Bronchial epithelial cell (primary cell): ENCODE results near the gene SON. TPM values are rescaled to one million over a fixed set of nuclear protein-coding genes. Genes with fewer than 3 reads are reported as not detected.

Experiments used
- DNase-seq: peaks from one replicate; pipeline ENCODE4 v3.0.0-alpha.2; 2010; ENCODE audit warnings: low read depth
- FAIRE-seq: peaks from 2 replicates; lab custom pipeline; 2011; peaks lifted over from hg19 to GRCh38; lab: Jason Lieb, UNC
- H3K27me3 ChIP-seq: 2 replicates; pipeline ENCODE4 v1.5.1; 2011; ENCODE audit warnings: low read length; ENCODE audit not compliant: control insufficient read depth, insufficient read depth
- H3K36me3 ChIP-seq: 2 replicates; pipeline ENCODE4 v1.5.1; 2011; ENCODE audit warnings: low read length; ENCODE audit not compliant: control insufficient read depth, insufficient read depth
- H3K4me3 ChIP-seq: 2 replicates; pipeline ENCODE4 v1.5.1; 2011; ENCODE audit warnings: mild to moderate bottlenecking, low read depth, low read length, control low read depth
- CTCF ChIP-seq: IDR thresholded peaks from 2 replicates; pipeline ENCODE4 v1.5.1; 2011; ENCODE audit warnings: mild to moderate bottlenecking, moderate library complexity, low read length, control low read depth, inconsistent platforms; ENCODE audit not compliant: insufficient read depth, severe bottlenecking
- total RNA-seq: library from RNA; depleted of rRNA; stranded (reverse); fragments of >200 nt; gene quantifications from 2 replicates; pipeline ENCODE4 v1.2.1, GENCODE V29; 2014

The SON gene
- total RNA-seq, 1 donor from 2014 or later = 105 TPM

DNA sequence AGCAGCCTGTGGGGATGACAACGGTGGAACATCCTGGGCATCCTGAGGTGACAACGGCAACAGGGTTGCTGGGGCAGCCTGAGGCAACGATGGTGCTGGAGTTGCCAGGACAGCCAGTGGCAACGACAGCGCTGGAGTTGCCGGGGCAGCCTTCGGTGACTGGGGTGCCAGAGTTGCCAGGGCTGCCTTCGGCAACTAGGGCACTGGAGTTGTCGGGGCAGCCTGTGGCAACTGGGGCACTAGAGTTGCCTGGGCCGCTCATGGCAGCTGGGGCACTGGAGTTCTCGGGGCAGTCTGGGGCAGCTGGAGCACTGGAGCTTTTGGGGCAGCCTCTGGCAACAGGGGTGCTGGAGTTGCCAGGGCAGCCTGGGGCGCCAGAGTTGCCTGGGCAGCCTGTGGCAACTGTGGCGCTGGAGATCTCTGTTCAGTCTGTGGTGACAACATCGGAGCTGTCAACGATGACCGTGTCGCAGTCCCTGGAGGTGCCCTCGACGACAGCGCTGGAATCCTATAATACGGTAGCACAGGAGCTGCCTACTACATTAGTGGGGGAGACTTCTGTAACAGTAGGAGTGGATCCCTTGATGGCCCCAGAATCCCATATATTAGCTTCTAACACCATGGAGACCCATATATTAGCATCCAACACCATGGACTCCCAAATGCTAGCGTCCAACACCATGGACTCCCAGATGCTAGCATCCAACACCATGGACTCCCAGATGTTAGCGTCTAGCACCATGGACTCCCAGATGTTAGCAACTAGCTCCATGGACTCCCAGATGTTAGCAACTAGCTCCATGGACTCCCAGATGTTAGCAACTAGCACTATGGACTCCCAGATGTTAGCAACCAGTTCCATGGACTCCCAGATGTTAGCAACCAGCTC lies 8.2 kb downstream of the SON start:
- DNase-seq (no peak), FAIRE-seq (no peak)
- Histone ChIP-seq H3K27me3 (no peaks in the 10 kb centered on the region), H3K4me3 (no peak overlapping the region), H3K36me3 (peaks cover 19% of the 10 kb centered on the region)
- no peak for TF ChIP-seq CTCF

DNA sequence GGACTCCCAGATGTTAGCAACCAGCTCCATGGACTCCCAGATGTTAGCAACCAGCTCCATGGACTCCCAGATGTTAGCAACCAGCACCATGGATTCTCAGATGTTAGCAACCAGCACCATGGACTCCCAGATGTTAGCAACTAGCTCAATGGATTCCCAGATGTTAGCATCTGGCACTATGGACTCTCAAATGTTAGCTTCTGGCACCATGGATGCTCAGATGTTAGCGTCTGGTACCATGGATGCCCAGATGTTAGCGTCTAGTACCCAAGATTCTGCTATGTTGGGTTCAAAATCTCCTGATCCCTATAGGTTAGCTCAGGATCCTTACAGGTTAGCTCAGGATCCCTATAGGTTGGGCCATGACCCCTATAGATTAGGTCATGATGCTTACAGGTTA lies 8.8 kb downstream of the SON start:
- FAIRE-seq (no peak), DNase-seq (no peak)
- Histone ChIP-seq H3K27me3 (no peaks in the 10 kb centered on the region), H3K4me3 (no peak overlapping the region), H3K36me3 (peaks cover 19% of the 10 kb centered on the region)
- no peak for TF ChIP-seq CTCF

DNA sequence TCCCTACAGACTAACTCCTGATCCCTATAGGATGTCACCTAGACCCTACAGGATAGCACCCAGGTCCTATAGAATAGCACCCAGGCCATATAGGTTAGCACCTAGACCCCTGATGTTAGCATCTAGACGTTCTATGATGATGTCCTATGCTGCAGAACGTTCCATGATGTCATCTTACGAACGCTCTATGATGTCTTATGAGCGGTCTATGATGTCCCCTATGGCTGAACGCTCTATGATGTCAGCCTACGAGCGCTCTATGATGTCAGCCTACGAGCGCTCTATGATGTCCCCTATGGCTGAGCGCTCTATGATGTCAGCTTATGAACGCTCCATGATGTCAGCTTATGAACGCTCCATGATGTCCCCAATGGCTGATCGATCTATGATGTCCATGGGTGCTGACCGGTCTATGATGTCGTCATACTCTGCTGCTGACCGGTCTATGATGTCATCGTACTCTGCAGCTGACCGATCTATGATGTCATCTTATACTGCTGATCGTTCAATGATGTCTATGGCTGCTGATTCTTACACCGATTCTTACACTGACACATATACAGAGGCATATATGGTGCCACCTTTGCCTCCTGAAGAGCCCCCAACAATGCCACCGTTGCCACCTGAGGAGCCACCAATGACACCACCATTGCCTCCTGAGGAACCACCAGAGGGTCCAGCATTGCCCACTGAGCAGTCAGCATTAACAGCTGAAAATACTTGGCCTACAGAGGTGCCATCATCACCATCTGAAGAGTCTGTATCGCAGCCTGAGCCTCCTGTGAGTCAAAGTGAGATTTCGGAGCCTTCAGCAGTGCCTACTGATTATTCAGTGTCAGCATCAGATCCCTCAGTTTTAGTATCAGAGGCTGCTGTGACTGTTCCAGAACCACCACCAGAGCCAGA lies 9.5 kb downstream of the SON start:
- H3K36me3 ChIP-seq = peaks cover 21% of the 10 kb centered on the region
- no peak for FAIRE-seq
- H3K4me3 ChIP-seq = no peak overlapping the region
- no peak for TF ChIP-seq CTCF
- no peak for DNase-seq
- H3K27me3 ChIP-seq = no peaks in the 10 kb centered on the region

DNA sequence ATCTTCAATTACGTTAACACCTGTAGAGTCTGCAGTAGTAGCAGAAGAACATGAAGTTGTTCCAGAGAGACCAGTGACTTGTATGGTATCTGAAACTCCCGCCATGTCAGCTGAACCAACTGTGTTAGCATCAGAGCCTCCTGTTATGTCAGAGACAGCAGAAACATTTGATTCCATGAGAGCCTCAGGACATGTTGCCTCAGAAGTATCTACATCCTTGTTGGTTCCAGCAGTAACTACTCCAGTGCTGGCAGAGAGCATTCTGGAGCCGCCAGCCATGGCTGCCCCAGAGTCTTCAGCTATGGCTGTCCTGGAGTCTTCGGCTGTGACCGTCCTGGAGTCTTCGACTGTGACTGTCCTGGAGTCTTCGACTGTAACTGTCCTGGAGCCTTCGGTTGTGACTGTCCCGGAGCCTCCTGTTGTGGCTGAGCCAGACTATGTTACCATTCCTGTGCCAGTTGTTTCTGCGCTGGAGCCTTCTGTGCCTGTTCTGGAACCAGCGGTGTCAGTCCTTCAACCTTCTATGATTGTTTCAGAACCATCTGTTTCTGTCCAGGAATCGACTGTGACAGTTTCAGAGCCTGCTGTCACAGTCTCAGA lies 10.3 kb downstream of the SON start:
- H3K36me3 ChIP-seq = peaks cover 23% of the 10 kb centered on the region
- DNase-seq (no peak), FAIRE-seq (no peak)
- no peaks in the 10 kb centered on the region for H3K27me3 ChIP-seq
- TF ChIP-seq CTCF = no peak
- H3K4me3 ChIP-seq = no peak overlapping the region

- no peak for TF ChIP-seq CTCF
- FAIRE-seq = no peak
- no peak for DNase-seq
- H3K36me3 ChIP-seq = peaks cover 26% of the 10 kb centered on the region
- no peak overlapping the region for H3K4me3 ChIP-seq
- no peaks in the 10 kb centered on the region for H3K27me3 ChIP-seq
Measured at GRCh38 chr21:33554236-33554981, 11.6 kb downstream of the SON start.
